ENCODE data around the gene TMEM97. TPM values are rescaled to one million over a fixed set of nuclear protein-coding genes. Genes with fewer than 3 reads are reported as not detected.
A peak's percentile ranks its signal among the peaks of the same experiment; 100 is the strongest.

TMEM97 gene
- polyA plus RNA-seq, 3 donors: 1.3 to 1.5 (median 1.4) TPM

GRCh38 chr17:28319598-28319935, 567 bp downstream of the TMEM97 start:
- Mint-ChIP-seq H3K36me3 (no peaks in the 10 kb centered on the region), H3K9me3 (no peaks in the 10 kb centered on the region), H3K4me1 (peaks cover 27% of the 10 kb centered on the region), H3K27ac (peak overlapping the region; percentile 15 to 82 (median 62)), H3K4me3 (peak overlapping the region; percentile 93 to 95), H3K27me3 (ENCODE audit: low read depth in 3 of 3) (peaks cover 9 to 16% (median 15%) of the 10 kb centered on the region in 3 donors)
- Histone ChIP-seq H3K9ac (ENCODE audit: insufficient read depth, low read length, poor library complexity, severe bottlenecking) (peak overlapping the region; percentile 58), H3K27ac (ENCODE audit: low read depth in 1 of 2, low read length in 2 of 2) (peak overlapping the region in 1 of 2 donors; percentile 64), H3K4me2 (replicated peaks; ENCODE audit: extremely low read depth, low read length, poor library complexity, severe bottlenecking) (peak overlapping the region; percentile 99), H3K27me3 (ENCODE audit: control insufficient read depth in 2 of 2, insufficient read depth in 2 of 2, low read length in 2 of 2) (peaks cover 0 to 5% of the 10 kb centered on the region in 2 donors), H3K36me3 (replicated peaks in 1 of 2; ENCODE audit: control insufficient read depth in 1 of 2, insufficient read depth in 2 of 2, low read length in 2 of 2) (no peaks in the 10 kb centered on the region), H3K9me3 (replicated peaks in 1 of 2; ENCODE audit: control insufficient read depth in 1 of 2, insufficient read depth in 1 of 2, low read length in 2 of 2) (no peaks in the 10 kb centered on the region), H3K4me3 (replicated peaks in 1 of 3; ENCODE audit: low read depth in 2 of 3, low read length in 3 of 3) (peak overlapping the region; percentile 52 to 87 (median 75)), H3K4me1 (ENCODE audit: control insufficient read depth in 1 of 2, insufficient read depth in 2 of 2, low read length in 2 of 2) (peaks cover 29 to 35% of the 10 kb centered on the region in 2 donors), H2AFZ (ENCODE audit: insufficient read depth, low read depth, low read length, poor library complexity, severe bottlenecking) (peak overlapping the region; percentile 97), H4K20me1 (ENCODE audit: insufficient read depth, low read length) (no peaks in the 10 kb centered on the region), H3K79me2 (ENCODE audit: insufficient read depth, low read length) (peaks cover 30% of the 10 kb centered on the region)
- intact Hi-C loops (cut with micrococcal nuclease): no loop called here
- TF ChIP-seq CTCF (IDR thresholded peaks at IDR 0.05): no peak
- no peak for DNase-seq
- 2% methylated on average over 5 of the region's 7 CpGs for WGBS (ENCODE audit: insufficient coverage)

DNA sequence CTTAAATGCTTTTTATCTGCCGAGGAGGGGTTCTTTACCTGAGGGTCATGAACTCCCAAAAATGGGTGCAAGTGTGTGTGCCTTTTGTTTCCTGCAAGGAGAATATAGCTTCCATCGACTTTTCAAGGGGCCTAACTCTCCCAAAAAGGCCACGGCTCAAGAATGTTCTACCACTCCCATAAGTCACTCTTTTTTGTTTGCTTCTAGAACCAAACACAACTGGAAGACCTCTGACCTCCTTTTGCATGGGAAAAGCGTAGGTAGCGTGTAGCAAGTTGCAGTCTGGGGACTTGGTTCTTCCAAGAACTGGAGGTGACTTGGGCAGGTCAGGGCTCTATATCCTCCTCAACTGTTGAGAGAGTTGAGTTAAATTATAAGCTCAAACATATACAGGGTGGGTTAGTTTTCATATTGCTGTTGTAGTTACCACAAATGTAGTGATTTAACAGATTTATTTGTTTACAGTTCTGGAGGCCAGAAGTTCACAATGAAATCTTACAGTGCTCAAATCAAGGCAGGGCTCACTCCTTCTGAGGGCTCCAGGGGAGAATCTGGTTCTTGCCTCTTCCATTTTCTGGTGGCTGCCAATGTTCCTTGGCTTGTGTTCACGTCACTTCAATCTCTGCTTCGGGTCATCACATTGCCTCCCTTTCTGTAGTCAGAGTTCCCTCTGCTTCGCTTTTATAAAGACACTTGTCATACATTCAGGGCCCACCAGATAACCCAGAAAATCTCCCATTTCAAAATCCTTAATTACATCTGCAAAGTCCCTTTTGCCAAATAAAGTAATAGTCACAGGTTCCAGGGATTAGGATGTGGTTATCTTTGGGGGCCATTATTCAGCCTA, 1.4 kb downstream of the TMEM97 start:
- no peak overlapping the region for H3K4me3 Mint-ChIP-seq
- peak overlapping the region in 1 of 7 donors; percentile 57 for H3K27ac Mint-ChIP-seq
- peaks cover 0 to 5% of the 10 kb centered on the region in 2 donors for H3K27me3 ChIP-seq (ENCODE audit: control insufficient read depth in 2 of 2, insufficient read depth in 2 of 2, low read length in 2 of 2)
- H3K36me3 ChIP-seq (replicated peaks in 1 of 2; ENCODE audit: control insufficient read depth in 1 of 2, insufficient read depth in 2 of 2, low read length in 2 of 2): no peaks in the 10 kb centered on the region
- H3K36me3 Mint-ChIP-seq: no peaks in the 10 kb centered on the region
- peaks cover 9 to 16% (median 15%) of the 10 kb centered on the region in 3 donors for H3K27me3 Mint-ChIP-seq (ENCODE audit: low read depth in 3 of 3)
- peaks cover 36% of the 10 kb centered on the region for H3K4me1 Mint-ChIP-seq
- intact Hi-C loops (cut with micrococcal nuclease): loop anchor here in 1 of 2 donors (2.0 to 5.0 kb wide), 2 partner anchors 14 to 37 kb away; partner anchors contain the start of genes IFT20, POLDIP2 and TNFAIP1
- H3K9me3 Mint-ChIP-seq: no peaks in the 10 kb centered on the region
- DNase-seq: no peak
- H3K79me2 ChIP-seq (ENCODE audit: insufficient read depth, low read length): peaks cover 30% of the 10 kb centered on the region
- H3K4me2 ChIP-seq (replicated peaks; ENCODE audit: extremely low read depth, low read length, poor library complexity, severe bottlenecking): peak overlapping the region; percentile 99
- WGBS (ENCODE audit: insufficient coverage): 84% methylated on average over 4 of the region's 8 CpGs
- H3K9me3 ChIP-seq (replicated peaks in 1 of 2; ENCODE audit: control insufficient read depth in 1 of 2, insufficient read depth in 1 of 2, low read length in 2 of 2): no peaks in the 10 kb centered on the region
- no peak overlapping the region for H3K9ac ChIP-seq (ENCODE audit: insufficient read depth, low read length, poor library complexity, severe bottlenecking)
- no peak overlapping the region for H3K27ac ChIP-seq (ENCODE audit: low read depth in 1 of 2, low read length in 2 of 2)
- peak overlapping the region; percentile 97 for H2AFZ ChIP-seq (ENCODE audit: insufficient read depth, low read depth, low read length, poor library complexity, severe bottlenecking)
- H3K4me3 ChIP-seq (replicated peaks in 1 of 3; ENCODE audit: low read depth in 2 of 3, low read length in 3 of 3): no peak overlapping the region
- H4K20me1 ChIP-seq (ENCODE audit: insufficient read depth, low read length): no peaks in the 10 kb centered on the region
- no peak for TF ChIP-seq CTCF (IDR thresholded peaks at IDR 0.05)
- H3K4me1 ChIP-seq (ENCODE audit: control insufficient read depth in 1 of 2, insufficient read depth in 2 of 2, low read length in 2 of 2): peaks cover 35 to 44% of the 10 kb centered on the region in 2 donors

Data from CD14-positive monocyte (primary cell).